22Rv1 (cell line): ENCODE results near the gene KLF6.

Source experiments
- H3K27ac ChIP-seq: fragments of 450-650 bp; 2 replicates; pipeline ENCODE4 v1.5.1; 2017
- ZFX ChIP-seq: fragments of 450-650 bp; IDR thresholded peaks from 2 replicates; pipeline ENCODE4 v1.6.1; 2017; ENCODE audit warnings: antibody characterized with exemption, borderline replicate concordance
- TF ChIP-seq, protein P1 (sequence below): fragments of 450-650 bp; IDR thresholded peaks from 2 replicates; pipeline ENCODE4 v1.5.1; 2017; ENCODE audit warnings: mild to moderate bottlenecking

KLF6 gene

GRCh38 chr10:3829156-3830050, 44.4 kb upstream of the KLF6 start:
- no peak for TF ChIP-seq ZFX
- TF ChIP-seq, protein P1, sequence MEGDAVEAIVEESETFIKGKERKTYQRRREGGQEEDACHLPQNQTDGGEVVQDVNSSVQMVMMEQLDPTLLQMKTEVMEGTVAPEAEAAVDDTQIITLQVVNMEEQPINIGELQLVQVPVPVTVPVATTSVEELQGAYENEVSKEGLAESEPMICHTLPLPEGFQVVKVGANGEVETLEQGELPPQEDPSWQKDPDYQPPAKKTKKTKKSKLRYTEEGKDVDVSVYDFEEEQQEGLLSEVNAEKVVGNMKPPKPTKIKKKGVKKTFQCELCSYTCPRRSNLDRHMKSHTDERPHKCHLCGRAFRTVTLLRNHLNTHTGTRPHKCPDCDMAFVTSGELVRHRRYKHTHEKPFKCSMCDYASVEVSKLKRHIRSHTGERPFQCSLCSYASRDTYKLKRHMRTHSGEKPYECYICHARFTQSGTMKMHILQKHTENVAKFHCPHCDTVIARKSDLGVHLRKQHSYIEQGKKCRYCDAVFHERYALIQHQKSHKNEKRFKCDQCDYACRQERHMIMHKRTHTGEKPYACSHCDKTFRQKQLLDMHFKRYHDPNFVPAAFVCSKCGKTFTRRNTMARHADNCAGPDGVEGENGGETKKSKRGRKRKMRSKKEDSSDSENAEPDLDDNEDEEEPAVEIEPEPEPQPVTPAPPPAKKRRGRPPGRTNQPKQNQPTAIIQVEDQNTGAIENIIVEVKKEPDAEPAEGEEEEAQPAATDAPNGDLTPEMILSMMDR = no peak
- no peak overlapping the region for H3K27ac ChIP-seq

GRCh38 chr10:3828404-3829155, 43.6 kb upstream of the KLF6 start:
- no peak overlapping the region for H3K27ac ChIP-seq
- no peak for TF ChIP-seq ZFX

DNA sequence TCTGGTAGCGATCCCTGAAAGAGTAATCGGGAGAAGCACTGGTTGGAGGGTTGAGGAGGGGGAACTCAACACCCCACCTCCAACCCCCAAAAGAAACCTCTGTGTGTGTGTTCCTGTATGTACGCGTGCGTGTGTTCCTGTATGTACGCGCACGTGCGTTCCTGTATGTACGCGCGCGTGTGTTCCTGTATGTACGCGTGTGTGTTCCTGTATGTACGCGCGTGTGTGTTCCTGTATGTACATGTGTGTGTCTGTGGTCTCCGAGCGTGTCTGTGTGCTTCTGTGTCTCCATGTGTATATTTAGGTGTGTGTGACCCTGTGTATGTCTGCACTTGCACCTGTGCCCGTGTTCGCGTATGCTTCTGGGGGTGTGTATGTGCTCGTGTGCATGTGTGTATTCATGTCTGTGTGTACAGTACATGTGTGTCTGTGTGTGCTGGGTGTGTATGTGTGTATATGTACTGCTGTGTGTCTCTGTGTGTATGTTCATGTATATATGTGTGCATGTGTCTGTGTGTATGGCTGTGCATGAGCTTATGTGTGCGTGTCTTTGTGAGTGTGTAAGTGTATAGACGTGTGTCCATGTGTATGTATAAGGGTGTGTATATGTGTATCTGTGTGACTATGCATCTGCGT, 42.9 kb upstream of the KLF6 start:
- H3K27ac ChIP-seq = no peak overlapping the region
- TF ChIP-seq, protein P1 = no peak
- TF ChIP-seq ZFX = no peak

DNA sequence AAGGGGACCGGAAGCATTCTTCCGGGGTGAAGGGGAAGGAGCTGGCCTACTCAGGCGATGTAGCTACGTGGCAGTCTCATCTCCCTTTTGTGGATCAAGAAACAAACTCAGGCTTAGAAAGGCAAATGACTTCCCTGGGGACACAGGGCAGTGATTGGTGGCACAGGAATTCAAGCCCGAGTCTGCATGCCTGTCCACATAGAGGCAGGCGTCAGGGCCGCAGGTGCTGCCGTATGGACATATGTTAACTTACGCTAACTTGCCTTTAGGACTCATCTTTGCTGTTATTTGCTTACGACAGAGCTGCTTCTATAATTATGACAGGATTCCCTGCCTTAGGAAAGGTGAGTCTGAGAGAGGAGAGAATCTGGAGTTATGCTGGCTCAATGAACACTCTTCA, 42.3 kb upstream of the KLF6 start:
- TF ChIP-seq, protein P1 = no peak
- no peak for TF ChIP-seq ZFX
- H3K27ac ChIP-seq = no peak overlapping the region

- TF ChIP-seq ZFX = no peak
- TF ChIP-seq, protein P1 = no peak
- no peak overlapping the region for H3K27ac ChIP-seq
Measured at GRCh38 chr10:3825862-3826351, 40.9 kb upstream of the KLF6 start.

DNA sequence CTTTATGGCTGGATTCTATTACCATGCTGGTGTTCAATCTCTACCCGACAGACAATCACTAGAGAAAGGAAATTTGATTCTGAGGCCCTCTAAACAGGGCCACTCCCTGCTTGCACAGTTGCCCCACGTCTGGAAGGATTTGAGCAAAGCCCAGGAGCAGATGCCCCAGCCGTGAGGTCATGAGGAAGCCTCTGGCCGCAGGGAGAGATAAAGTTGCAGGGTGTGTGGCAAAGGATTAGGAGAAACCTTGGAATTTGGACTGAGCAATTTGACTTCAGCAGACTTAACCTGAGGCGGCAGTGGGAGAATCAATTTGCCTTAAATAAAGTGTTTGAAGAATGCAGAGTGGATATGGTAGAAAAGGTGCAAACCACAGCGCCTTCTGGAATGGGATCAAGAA, 40.2 kb upstream of the KLF6 start:
- no peak overlapping the region for H3K27ac ChIP-seq
- TF ChIP-seq ZFX = no peak
- TF ChIP-seq, protein P1 = no peak

DNA sequence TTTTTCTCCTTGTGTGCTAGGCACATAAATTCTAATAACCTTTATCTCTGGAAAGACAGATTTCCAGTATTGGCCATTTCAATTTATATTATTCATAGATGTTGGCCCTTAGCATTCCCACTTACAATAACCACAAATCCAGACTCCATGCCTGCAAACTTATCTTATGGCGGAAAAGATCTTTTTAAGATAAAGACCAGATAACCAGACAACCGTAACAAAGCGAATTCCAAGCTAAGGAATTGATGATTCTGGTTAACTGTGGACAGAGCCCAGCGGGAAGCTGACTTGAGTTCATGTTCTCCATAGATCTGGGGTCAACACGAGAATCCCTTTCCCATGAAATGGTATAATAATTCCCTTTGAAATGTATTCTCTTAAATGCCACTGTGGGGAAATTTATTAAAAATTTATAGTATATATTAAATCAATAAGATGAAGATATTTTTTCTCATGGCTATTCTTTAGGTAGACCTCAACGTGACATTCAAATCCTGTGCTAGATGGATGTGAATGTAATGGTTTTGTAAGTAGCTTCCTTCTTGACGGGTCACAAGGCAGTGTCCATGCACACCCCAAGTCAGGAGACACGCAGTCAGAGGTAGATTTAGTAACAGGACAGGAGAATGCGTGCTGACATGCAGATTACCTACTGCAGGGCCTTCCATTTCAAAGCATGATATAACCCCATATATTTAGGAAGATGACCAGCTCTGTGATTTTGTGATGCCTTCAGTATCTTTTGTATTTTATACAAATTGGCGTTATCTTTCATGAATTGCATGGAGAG, 37.7 kb upstream of the KLF6 start:
- H3K27ac ChIP-seq = no peak overlapping the region

More for the DNA sequence above, 37.7 kb upstream of the KLF6 start:
- TF ChIP-seq, protein P1 = no peak
- TF ChIP-seq ZFX = no peak
